Uterus (tissue), 4 donors: ENCODE measurements around the gene KCNJ10. TPM values are rescaled to one million over a fixed set of nuclear protein-coding genes. Genes with fewer than 3 reads are reported as not detected.
A peak's percentile ranks its signal among the peaks of the same experiment; 100 is the strongest.

Experiments
- DNase-seq, 2 donors: peaks; one replicate each; pipeline ENCODE4 v3.0.0-alpha.2; 2019 to 2020
- H3K27ac ChIP-seq, 2 donors: fragments of 200-600 bp; sonication (generic); 1 replicate in 1 of 2; 2 replicates in 1 of 2; pipeline ENCODE4 v1.5.1; 2016 to 2018
- H3K27me3 ChIP-seq, 2 donors: fragments of 200-600 bp; sonication (generic); one replicate each; pipeline ENCODE4 v1.5.1; 2018 to 2019; ENCODE audit warnings: control low read depth in 1 of 2
- H3K36me3 ChIP-seq, 2 donors: fragments of 200-600 bp; sonication (generic); one replicate each; pipeline ENCODE4 v1.5.1; 2019; ENCODE audit warnings: control low read depth in 1 of 2
- H3K4me1 ChIP-seq, 2 donors: fragments of 200-600 bp; sonication (generic); one replicate each; pipeline ENCODE4 v1.5.1; 2018 to 2019; ENCODE audit warnings: control low read depth in 1 of 2
- H3K4me3 ChIP-seq, 2 donors: fragments of 200-600 bp; sonication (generic); 1 replicate in 1 of 2; 2 replicates in 1 of 2; pipeline ENCODE4 v1.5.1; 2018 to 2019; ENCODE audit warnings: mild to moderate bottlenecking in 1 of 2
- H3K9me3 ChIP-seq, 2 donors: fragments of 200-600 bp; sonication (generic); one replicate each; pipeline ENCODE4 v1.5.1; 2019; ENCODE audit warnings: control low read depth in 1 of 2
- POLR2A ChIP-seq, 2 donors: fragments of 450-650 bp; IDR thresholded peaks; one replicate each; pipeline ENCODE4 v1.6.1; 2016; ENCODE audit warnings: antibody characterized with exemption in 2 of 2, mild to moderate bottlenecking in 1 of 2, moderate library complexity in 1 of 2
- intact Hi-C: fragments of 100-400 bp; cut with DNase I; formaldehyde crosslinking; loops from one replicate; pipeline ENCODE4 v1.15.1; 2023; ENCODE audit warnings: low total_unique reads
- total RNA-seq, 4 donors: library from RNA; depleted of rRNA in 3 of 4; stranded (reverse); fragments of >200 nt in 3 of 4; gene quantifications; one replicate each; pipeline versions ENCODE4 v1.1.0 to v1.2.4, GENCODE V29; 2014 to 2023
- TF ChIP-seq, protein P1 (sequence below), 4 experiments: fragments of 200-600 bp in 2 of 4; fragments of 450-650 bp in 2 of 4; sonication (generic) in 2 of 4; IDR thresholded peaks; one replicate each; pipeline ENCODE4 v1.5.1; 2016 to 2019; ENCODE audit warnings: antibody characterized with exemption in 4 of 4, mild to moderate bottlenecking in 2 of 4, moderate library complexity in 1 of 4
- donor health status: DM: yes; HTN: yes; CAD: no.

The KCNJ10 gene
- total RNA-seq, 4 donors from 2014 or later, result 0.58 TPM; not detected in 3

DNA sequence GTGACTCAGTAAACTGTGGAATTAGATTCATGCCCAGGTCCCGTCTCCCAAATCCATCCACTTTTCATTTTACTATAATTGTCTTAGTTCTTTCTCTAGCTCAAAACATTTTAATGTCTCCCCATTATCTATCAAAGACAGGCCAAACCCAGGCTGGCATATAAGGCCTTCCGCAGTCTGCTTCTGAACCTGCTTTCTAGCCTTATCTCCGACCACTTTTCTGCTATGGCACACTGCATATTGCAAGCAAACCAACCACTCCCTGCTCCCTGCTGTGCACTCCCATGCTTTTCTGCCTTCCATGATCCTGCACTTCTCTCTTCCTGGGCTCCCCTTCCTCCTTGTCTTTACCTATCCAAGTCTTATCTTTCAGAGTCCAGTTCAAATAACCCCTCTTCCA, 20.9 kb downstream of the KCNJ10 start:
- H3K36me3 ChIP-seq, result no peaks in the 10 kb centered on the region
- H3K27ac ChIP-seq, result no peak overlapping the region
- H3K4me1 ChIP-seq, result no peaks in the 10 kb centered on the region
- intact Hi-C loops, result no loop called here
- H3K9me3 ChIP-seq, result no peaks in the 10 kb centered on the region
- TF ChIP-seq, protein P1, sequence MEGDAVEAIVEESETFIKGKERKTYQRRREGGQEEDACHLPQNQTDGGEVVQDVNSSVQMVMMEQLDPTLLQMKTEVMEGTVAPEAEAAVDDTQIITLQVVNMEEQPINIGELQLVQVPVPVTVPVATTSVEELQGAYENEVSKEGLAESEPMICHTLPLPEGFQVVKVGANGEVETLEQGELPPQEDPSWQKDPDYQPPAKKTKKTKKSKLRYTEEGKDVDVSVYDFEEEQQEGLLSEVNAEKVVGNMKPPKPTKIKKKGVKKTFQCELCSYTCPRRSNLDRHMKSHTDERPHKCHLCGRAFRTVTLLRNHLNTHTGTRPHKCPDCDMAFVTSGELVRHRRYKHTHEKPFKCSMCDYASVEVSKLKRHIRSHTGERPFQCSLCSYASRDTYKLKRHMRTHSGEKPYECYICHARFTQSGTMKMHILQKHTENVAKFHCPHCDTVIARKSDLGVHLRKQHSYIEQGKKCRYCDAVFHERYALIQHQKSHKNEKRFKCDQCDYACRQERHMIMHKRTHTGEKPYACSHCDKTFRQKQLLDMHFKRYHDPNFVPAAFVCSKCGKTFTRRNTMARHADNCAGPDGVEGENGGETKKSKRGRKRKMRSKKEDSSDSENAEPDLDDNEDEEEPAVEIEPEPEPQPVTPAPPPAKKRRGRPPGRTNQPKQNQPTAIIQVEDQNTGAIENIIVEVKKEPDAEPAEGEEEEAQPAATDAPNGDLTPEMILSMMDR (IDR thresholded peaks at IDR 0.05), result no peak
- no peak for TF ChIP-seq POLR2A (IDR thresholded peaks at IDR 0.05)
- DNase-seq, result no peak
- no peak overlapping the region for H3K4me3 ChIP-seq
- no peaks in the 10 kb centered on the region for H3K27me3 ChIP-seq

DNA sequence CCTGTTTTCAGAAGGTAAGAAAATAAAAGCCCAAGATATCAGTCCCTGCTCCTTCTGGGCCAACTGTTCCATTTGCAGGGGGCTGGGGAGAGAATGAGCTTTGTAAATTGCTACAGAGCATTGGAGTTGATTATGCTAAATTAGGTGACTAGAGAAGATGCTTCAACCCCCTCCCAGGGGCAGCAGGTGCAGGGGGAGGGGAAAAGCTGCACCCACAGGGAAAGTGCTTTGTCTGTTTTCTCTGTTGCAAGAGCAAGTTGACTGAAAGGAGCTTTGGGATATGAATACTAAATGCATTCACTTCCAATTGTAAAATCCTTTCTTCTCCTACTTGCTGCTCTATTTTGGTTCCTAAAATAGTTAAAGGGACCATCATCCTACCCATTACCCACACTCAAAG, 21.6 kb downstream of the KCNJ10 start:
- H3K27me3 ChIP-seq, result no peaks in the 10 kb centered on the region
- H3K9me3 ChIP-seq, result no peaks in the 10 kb centered on the region
- H3K4me1 ChIP-seq, result no peaks in the 10 kb centered on the region
- no peak overlapping the region for H3K4me3 ChIP-seq
- intact Hi-C loops, result no loop called here
- no peak for TF ChIP-seq POLR2A (IDR thresholded peaks at IDR 0.05)
- TF ChIP-seq, protein P1 (IDR thresholded peaks at IDR 0.05), result no peak
- DNase-seq, result no peak
- no peaks in the 10 kb centered on the region for H3K36me3 ChIP-seq
- H3K27ac ChIP-seq, result no peak overlapping the region

DNA sequence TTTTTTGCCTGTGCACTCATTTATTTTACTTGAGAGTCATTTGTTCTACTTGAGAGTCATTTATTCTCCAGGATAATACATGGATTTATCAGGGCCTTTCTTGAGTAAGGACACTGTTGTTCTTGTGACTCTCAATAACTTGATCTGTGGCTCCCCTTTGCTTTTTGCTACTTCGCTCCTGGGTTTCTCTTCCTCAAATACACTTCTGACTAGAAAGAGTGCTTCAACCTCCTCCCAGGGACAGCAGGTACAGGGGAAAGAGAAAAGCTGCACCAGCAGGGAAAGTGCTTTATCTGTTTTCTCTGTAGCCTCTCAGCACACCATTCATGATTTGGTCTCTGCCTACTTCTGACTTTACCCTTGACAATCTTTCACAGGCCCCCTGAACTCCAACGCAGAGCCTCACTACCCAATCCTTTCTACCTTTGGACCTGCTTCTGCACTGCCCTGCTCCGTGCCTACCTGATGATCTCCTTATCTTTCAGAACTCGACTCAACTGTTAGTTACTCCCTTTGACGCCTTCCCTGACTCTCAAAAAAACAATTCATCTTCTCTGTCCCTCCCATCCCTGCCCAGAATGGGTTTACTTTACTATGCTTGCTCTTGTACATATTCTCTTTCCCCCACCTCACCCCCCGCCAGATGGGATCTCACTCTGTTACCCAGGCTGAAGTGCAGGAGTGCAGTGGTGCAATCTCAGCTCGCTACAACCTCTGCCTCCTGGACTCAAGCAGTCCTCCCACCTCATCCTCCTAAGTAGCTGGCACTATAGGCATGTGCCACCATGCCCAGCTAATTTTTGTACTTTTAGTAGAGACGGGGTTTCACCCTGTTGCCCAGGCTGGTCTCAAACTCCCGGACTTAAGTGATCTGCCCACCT, 22.6 kb downstream of the KCNJ10 start:
- no peaks in the 10 kb centered on the region for H3K4me1 ChIP-seq
- intact Hi-C loops, result no loop called here
- no peaks in the 10 kb centered on the region for H3K27me3 ChIP-seq
- no peak for DNase-seq
- no peak overlapping the region for H3K27ac ChIP-seq
- no peak for TF ChIP-seq POLR2A (IDR thresholded peaks at IDR 0.05)
- TF ChIP-seq, protein P1 (IDR thresholded peaks at IDR 0.05), result no peak
- no peaks in the 10 kb centered on the region for H3K36me3 ChIP-seq
- no peaks in the 10 kb centered on the region for H3K9me3 ChIP-seq
- no peak overlapping the region for H3K4me3 ChIP-seq

DNA sequence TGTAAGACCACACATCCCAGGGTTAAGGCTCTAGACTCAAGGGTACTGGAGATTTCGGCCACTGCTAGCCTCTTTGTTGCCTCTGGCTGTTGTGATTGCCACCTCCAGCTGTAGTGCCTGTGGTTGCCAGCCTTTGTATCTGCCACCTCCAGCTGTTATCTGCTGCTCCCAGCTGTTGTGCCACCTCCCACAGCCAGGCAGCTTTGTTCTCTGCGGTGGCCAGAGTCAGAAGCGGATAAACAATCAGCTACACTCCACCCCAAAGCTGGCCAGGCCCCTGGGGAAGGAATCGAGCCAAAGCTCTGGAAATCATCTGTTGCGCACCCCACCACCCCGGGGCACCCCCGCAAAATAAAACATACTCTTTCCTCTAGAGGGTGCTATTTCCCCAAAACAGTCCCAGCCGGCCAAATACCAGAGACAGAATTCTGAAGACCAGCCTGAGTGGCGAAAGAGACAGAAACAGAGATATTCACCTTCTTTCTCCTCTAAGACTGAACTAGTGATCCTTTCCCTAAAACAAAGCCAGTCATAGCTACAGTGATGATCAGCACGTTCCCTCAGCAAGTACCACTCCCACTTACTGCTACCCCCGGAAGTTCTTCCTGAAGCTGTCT, 23.4 kb downstream of the KCNJ10 start:
- Histone ChIP-seq H3K27ac (no peak overlapping the region), H3K9me3 (no peaks in the 10 kb centered on the region), H3K4me1 (no peaks in the 10 kb centered on the region), H3K4me3 (no peak overlapping the region), H3K27me3 (no peaks in the 10 kb centered on the region), H3K36me3 (no peaks in the 10 kb centered on the region)
- DNase-seq, result peak; percentile 51 to 56
- TF ChIP-seq POLR2A (IDR thresholded peaks at IDR 0.05), result no peak
- TF ChIP-seq, protein P1 (IDR thresholded peaks at IDR 0.05), result peak; percentile 33 to 57 (median 49)
- intact Hi-C loops, result no loop called here

DNA sequence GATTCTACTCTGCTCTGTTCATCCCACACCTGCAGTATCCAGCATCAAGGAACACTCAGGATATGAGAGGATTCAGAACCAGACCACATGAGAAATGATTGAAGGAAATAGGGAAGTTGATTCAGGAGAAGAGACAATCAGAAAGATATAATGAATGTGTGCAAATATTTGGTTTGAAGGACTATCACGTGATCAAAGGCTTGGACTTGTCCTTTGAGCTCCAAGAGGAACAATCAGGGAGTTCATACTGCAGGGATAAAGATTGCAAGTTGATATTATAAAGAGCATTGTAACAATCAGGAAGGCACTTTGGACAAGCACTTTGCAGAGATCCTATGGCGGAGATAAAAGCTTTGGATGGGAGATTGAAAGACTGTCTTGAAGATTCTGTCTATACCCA, 24.3 kb downstream of the KCNJ10 start:
- H3K36me3 ChIP-seq, result no peaks in the 10 kb centered on the region
- TF ChIP-seq, protein P1 (IDR thresholded peaks at IDR 0.05), result no peak
- TF ChIP-seq POLR2A (IDR thresholded peaks at IDR 0.05), result no peak
- H3K4me1 ChIP-seq, result no peaks in the 10 kb centered on the region
- H3K27ac ChIP-seq, result no peak overlapping the region
- DNase-seq, result no peak
- no peaks in the 10 kb centered on the region for H3K27me3 ChIP-seq
- H3K4me3 ChIP-seq, result no peak overlapping the region
- H3K9me3 ChIP-seq, result no peaks in the 10 kb centered on the region
- intact Hi-C loops, result no loop called here
